Measurements from ENCODE around the gene KCP.

DNA sequence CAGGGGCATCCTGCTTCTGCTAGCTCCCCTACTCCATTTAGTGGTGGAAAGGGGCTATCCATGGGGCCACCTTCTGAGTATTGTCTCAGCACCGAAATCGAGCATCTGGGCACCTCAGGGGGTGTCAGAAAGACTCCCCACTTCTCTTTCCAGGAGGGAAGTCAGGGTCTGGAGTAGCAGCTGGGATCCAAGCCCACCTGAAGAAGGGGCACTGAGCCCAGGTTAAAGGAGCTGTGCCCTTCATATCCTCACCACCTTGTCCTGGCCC lies 77.7 kb downstream of the KCP start:
- TF ChIP-seq TARDBP (IDR thresholded peaks at IDR 0.05), result no peak
- TF ChIP-seq BHLHE40 (IDR thresholded peaks at IDR 0.05; ENCODE audit: borderline replicate concordance), result no peak
- TF ChIP-seq SUZ12 (IDR thresholded peaks at IDR 0.05), result no peak
- TF ChIP-seq SP1 (IDR thresholded peaks at IDR 0.05), result no peak
- TF ChIP-seq FOXK2 (IDR thresholded peaks at IDR 0.05), result no peak
- no peak for TF ChIP-seq ARNT (IDR thresholded peaks at IDR 0.05)
- TF ChIP-seq FOXM1 (IDR thresholded peaks at IDR 0.05; ENCODE audit: borderline replicate concordance), result no peak
- no peak for TF ChIP-seq ZNF384 (IDR thresholded peaks at IDR 0.05)
